AG10803 (cell line): Measurements from ENCODE around the gene SPSB4.
A peak's percentile ranks its signal among the peaks of the same experiment; 100 is the strongest.

ENCODE experiments used
- DNase-seq: peaks from one replicate; pipeline ENCODE4 v3.0.0; 2010; ENCODE audit warnings: low read depth
- H3K4me3 ChIP-seq: 2 replicates; pipeline ENCODE4 v1.5.1; 2011; ENCODE audit warnings: mild to moderate bottlenecking, low read length, control low read depth
- TF ChIP-seq, protein P1 (sequence below): conservative IDR thresholded peaks from 2 replicates; pipeline ENCODE4 v1.5.1; 2011; ENCODE audit warnings: mild to moderate bottlenecking, low read length, control low read depth, inconsistent platforms

SPSB4 gene

DNA sequence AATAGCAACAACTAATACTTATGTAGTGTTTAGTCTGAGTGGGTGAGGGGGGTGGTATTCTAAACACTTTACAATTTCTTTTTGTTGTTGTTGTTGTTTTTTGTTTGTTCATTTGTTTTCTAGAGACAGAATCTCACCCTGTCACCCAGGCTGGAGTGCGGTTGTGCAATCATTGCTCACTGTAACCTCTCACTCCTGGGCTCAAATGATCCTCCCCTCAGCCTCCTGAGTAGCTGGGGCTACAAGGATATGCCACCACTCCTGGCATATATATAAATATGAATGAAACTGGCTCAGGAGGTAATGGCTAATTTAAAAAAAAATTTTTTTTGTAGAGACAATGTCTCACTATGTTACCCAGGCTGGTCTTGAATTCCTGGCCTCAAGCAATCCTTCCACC is 19.1 kb downstream of the SPSB4 start:
- TF ChIP-seq, protein P1, sequence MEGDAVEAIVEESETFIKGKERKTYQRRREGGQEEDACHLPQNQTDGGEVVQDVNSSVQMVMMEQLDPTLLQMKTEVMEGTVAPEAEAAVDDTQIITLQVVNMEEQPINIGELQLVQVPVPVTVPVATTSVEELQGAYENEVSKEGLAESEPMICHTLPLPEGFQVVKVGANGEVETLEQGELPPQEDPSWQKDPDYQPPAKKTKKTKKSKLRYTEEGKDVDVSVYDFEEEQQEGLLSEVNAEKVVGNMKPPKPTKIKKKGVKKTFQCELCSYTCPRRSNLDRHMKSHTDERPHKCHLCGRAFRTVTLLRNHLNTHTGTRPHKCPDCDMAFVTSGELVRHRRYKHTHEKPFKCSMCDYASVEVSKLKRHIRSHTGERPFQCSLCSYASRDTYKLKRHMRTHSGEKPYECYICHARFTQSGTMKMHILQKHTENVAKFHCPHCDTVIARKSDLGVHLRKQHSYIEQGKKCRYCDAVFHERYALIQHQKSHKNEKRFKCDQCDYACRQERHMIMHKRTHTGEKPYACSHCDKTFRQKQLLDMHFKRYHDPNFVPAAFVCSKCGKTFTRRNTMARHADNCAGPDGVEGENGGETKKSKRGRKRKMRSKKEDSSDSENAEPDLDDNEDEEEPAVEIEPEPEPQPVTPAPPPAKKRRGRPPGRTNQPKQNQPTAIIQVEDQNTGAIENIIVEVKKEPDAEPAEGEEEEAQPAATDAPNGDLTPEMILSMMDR = no peak
- DNase-seq = no peak
- no peak overlapping the region for H3K4me3 ChIP-seq

DNA sequence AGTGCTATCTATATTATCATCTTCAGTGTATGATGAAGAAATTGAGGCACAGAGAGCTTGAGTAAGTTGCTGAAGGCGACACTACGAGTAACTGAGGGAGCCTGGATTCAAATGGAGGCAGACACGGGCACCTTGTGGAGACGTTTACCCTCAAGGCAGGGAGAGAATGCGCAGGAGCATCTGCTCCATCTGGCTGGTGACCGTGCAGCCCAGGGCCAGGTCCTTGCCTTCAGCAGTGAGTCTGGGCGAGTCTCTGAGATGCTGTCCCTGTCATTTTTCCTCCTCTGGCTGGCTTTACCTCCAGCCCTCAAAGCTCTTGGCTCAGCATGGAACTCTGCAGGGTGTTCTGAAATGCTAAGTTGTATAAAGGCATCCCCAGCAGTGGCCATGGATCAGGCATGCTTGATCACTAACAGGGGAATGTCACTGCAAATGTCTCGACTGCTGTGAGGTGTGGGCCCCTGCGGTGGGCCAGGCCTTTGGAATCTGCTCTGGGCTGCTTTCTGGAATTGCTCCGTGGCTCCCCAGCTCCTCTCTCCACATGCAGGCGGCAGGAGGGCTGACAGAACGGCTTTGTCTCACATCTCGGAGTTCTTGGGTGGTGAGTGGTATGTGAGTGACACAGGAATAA is 19.7 kb downstream of the SPSB4 start:
- no peak overlapping the region for H3K4me3 ChIP-seq
- TF ChIP-seq, protein P1 = no peak
- no peak for DNase-seq

DNA sequence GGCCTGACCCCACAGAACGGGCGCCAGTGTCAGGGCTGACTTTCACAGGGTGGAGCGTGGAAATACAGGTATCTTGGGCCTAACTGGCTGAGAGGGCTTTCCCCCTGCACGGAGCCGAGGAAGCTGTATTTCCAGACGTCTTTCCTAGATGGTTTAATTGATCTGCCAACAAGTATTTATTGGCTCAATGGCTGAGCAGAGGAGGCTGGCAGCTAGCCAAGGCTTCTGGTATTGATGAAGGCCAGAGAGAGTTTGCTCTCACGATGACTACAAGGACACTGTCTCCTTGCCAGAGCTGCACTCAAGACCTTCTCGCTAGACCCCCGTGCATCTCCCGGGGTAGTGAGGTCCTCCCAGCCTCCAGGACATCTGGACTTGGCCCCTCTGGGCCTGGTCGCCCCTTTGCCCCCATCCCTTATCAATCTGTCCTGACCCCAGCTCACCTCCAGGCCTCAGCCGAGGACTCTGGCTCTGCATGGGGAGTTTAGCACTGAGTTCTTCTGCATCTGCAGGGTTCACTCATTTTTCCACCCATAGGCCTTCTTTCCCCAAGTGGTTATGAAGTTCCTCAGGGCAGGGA is 20.6 kb downstream of the SPSB4 start:
- TF ChIP-seq, protein P1 = no peak
- peak; percentile 3 for DNase-seq
- H3K4me3 ChIP-seq = no peak overlapping the region

DNA sequence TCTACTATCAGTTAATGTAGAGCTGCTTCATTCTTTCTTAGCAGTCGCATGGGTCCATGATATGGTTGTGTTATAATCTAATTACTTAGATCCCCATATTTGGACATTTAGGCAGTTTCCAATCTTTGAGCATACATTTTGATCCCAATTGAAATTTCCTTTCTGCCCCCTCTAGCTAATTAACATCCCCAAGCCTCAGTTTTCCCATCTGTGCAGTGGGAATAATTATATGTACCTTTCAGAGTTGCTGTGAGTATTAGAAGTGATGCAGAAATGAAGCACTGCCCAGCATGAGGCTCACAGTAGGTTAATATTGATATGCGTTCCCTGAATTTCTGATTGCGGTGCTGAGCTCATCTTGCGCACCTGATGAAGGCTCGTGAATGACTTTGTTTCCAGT is 21.8 kb downstream of the SPSB4 start:
- TF ChIP-seq, protein P1 = no peak
- no peak overlapping the region for H3K4me3 ChIP-seq
- DNase-seq = no peak

DNA sequence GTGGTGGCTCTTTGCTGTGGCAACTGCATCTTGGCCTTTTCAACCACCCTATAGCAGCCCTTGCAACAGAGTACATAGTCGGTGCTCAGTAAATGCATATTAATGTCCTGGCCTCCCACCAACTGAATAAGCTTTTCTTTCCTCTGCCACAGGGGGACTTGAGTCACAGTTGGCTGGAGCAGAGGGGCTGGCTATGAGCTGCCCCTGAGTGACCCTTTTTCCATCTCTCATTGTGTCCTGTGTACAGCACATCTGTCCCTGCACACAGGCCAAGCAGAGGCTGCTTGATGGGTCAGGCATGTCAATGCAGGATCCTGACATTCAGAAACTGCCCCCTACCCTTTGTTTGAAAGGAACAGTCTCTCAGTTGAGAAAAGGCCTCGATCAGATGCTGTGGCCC is 22.4 kb downstream of the SPSB4 start:
- no peak overlapping the region for H3K4me3 ChIP-seq
- DNase-seq = no peak
- TF ChIP-seq, protein P1 = no peak

DNA sequence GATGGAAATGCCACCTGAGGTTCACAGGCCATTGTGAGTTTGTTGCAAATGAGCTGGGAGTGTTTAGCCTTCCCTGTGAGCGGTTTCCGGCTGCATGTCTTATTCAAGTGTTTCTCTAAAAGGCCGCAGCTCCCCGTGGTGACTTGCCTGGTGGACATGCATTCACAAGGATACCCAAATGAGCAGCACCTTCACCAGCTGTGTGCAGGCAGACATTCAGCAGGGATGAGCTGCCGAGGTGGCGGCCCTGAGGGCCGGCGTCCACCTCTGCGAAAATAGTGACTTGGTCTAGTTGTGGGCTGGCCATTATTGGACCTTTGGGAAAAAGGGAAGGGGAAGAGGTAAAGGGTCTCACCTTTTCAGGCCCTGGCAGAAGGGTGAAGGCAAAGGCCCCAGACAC is 23.4 kb downstream of the SPSB4 start:
- H3K4me3 ChIP-seq = no peak overlapping the region
- no peak for DNase-seq
- TF ChIP-seq, protein P1 = no peak

DNA sequence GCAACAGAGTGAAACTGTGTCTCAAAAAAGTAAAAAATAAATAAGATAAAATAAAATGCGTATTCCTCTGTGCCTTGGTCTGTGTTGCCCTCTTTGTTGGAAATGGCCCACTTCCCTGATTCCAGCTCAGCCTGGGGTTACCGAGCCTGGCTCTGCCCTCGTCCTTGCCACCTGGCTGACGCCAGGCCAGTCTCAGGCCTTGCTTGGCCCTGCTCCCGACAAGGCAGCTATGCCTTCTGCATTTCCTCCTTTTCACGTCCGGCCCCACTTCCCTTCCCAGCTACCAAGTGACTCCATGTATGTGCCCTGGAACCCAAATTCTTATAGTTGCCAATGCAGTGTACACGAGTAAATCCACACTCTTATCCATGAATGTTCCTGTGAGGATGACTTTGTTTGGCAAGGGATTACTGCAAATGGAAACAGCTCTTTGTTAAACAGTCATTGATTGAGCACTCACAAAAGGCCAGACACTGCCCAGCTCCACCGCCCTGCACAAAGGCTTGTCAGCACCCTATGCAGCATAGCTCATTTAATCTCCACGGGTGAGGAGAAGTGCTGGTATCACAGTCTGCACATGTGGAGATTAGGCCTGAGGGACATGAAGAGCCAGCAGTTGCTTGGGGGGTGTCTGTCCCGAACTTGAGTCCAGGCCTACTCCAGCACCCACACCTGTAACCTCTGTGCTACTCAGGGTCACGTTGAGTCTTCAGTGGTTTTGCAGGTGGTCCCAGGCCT is 25.1 kb downstream of the SPSB4 start:
- DNase-seq = no peak
- no peak overlapping the region for H3K4me3 ChIP-seq
- TF ChIP-seq, protein P1 = no peak
